Fibroblast of pulmonary artery (primary cell): Measurements from ENCODE around the gene THRA.
A peak's percentile ranks its signal among the peaks of the same experiment; 100 is the strongest.
"Not testable (repeated sequence)": the region's sequence is repeated elsewhere in the genome, so short reads cannot be mapped to it uniquely, and the experiment has no call there.

ENCODE experiments used
- DNase-seq: peaks from one replicate; pipeline ENCODE4 v3.0.0-alpha.2; 2010; ENCODE audit warnings: low read depth
- H3K4me3 ChIP-seq: replicated peaks from 2 replicates; pipeline ENCODE4 v1.5.1; 2011; ENCODE audit warnings: low read depth, mild to moderate bottlenecking, control low read depth, low read length, moderate library complexity
- CTCF ChIP-seq: IDR thresholded peaks from 2 replicates; pipeline ENCODE4 v1.5.1; 2011; ENCODE audit warnings: mild to moderate bottlenecking, control low read depth, low read length, inconsistent platforms; ENCODE audit errors: missing control alignments

Gene THRA

GRCh38 chr17:40134184-40134583, 71.4 kb downstream of the THRA start:
- no peak for TF ChIP-seq CTCF
- no peak for DNase-seq
- no peak overlapping the region for H3K4me3 ChIP-seq

GRCh38 chr17:40135817-40136216, 73.1 kb downstream of the THRA start:
- DNase-seq: no peak
- no peak overlapping the region for H3K4me3 ChIP-seq
- TF ChIP-seq CTCF: no peak

- H3K4me3 ChIP-seq: peak overlapping the region; percentile 68
- no peak for DNase-seq
- no peak for TF ChIP-seq CTCF
These were observed 76.8 kb downstream of the THRA start for GRCh38 chr17:40139566-40140058.

- not testable (repeated sequence) for H3K4me3 ChIP-seq
These were observed 80.4 kb downstream of the THRA start for GRCh38 chr17:40143166-40143565.

More at GRCh38 chr17:40143166-40143565, 80.4 kb downstream of the THRA start:
- DNase-seq: not testable (repeated sequence)
